ENCODE results near the gene PLSCR5. TPM values are rescaled to one million over a fixed set of nuclear protein-coding genes. Genes with fewer than 3 reads are reported as not detected.

The PLSCR5 gene
- total and polyA plus RNA-seq, 8 donors: not detected

DNA sequence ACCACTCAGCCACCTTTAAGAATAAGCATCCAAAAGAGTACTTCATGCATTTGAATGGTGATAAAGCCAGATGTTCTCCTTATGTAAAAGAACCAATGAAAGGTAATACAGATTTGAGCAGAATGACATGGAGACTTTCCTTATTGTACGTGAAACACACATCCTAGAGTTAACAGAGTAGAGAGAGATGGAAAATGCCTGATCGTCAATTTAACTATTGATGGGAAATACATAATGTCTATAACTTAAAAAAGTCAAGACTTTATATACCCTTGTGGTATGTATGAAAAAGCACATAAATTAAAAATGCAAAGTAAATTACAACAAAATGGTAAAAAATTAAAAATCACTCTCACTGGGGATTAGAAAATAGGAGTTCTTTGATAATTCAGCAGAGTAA is 31.7 kb upstream of the PLSCR5 start:
- WGBS, 5 donors: 79 to 91% (median 83%) methylated on average over 2 of the region's 2 CpGs
- Histone ChIP-seq H3K27me3 (no peaks in the 10 kb centered on the region), H3K36me3 (no peaks in the 10 kb centered on the region), H3K27ac (no peak overlapping the region), H3K9me3 (no peaks in the 10 kb centered on the region), H3K4me1 (peaks cover 0 to 5% (median 0%) of the 10 kb centered on the region in 4 donors), H3K4me3 (no peak overlapping the region)
- no peak for DNase-seq
- intact Hi-C loops (cut with DNase I; ENCODE audit: low total_unique reads): no loop called here
- TF ChIP-seq, protein P1, sequence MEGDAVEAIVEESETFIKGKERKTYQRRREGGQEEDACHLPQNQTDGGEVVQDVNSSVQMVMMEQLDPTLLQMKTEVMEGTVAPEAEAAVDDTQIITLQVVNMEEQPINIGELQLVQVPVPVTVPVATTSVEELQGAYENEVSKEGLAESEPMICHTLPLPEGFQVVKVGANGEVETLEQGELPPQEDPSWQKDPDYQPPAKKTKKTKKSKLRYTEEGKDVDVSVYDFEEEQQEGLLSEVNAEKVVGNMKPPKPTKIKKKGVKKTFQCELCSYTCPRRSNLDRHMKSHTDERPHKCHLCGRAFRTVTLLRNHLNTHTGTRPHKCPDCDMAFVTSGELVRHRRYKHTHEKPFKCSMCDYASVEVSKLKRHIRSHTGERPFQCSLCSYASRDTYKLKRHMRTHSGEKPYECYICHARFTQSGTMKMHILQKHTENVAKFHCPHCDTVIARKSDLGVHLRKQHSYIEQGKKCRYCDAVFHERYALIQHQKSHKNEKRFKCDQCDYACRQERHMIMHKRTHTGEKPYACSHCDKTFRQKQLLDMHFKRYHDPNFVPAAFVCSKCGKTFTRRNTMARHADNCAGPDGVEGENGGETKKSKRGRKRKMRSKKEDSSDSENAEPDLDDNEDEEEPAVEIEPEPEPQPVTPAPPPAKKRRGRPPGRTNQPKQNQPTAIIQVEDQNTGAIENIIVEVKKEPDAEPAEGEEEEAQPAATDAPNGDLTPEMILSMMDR (IDR thresholded peaks at IDR 0.05): no peak
- no peak for TF ChIP-seq POLR2A (IDR thresholded peaks at IDR 0.05)
- TF ChIP-seq EP300 (IDR thresholded peaks at IDR 0.05): no peak
- no peak for TF ChIP-seq POLR2AphosphoS5 (IDR thresholded peaks at IDR 0.05)

DNA sequence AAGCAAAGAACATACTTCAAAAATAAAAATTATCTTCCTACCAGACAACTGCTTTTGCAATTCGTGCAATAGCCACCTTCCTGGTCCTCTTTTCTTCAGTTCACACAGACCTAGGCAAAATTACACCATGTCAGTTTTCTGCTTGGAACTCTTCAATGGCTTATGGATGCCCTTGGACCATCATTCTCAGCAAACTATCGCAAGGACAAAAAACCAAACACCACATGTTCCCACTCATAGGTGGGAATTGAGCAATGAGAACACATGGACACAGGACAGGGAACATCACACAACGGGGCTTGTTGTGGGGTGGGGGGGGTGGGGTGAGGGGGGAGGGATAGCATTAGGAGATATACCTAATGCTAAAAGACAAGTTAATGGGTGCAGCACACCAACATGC is 29.2 kb upstream of the PLSCR5 start:
- 59 to 80% (median 60%) methylated on average over 3 of the region's 3 CpGs for WGBS, 5 donors
- no peaks in the 10 kb centered on the region for H3K27me3 ChIP-seq
- no peak overlapping the region for H3K4me3 ChIP-seq
- H3K36me3 ChIP-seq: no peaks in the 10 kb centered on the region
- no peak for TF ChIP-seq EP300 (IDR thresholded peaks at IDR 0.05)
- TF ChIP-seq, protein P1 (IDR thresholded peaks at IDR 0.05): no peak
- TF ChIP-seq POLR2AphosphoS5 (IDR thresholded peaks at IDR 0.05): no peak
- no peak for TF ChIP-seq POLR2A (IDR thresholded peaks at IDR 0.05)
- intact Hi-C loops (cut with DNase I; ENCODE audit: low total_unique reads): no loop called here
- H3K4me1 ChIP-seq: peaks cover 0 to 5% (median 0%) of the 10 kb centered on the region in 4 donors
- no peak overlapping the region for H3K27ac ChIP-seq
- no peaks in the 10 kb centered on the region for H3K9me3 ChIP-seq
- no peak for DNase-seq

DNA sequence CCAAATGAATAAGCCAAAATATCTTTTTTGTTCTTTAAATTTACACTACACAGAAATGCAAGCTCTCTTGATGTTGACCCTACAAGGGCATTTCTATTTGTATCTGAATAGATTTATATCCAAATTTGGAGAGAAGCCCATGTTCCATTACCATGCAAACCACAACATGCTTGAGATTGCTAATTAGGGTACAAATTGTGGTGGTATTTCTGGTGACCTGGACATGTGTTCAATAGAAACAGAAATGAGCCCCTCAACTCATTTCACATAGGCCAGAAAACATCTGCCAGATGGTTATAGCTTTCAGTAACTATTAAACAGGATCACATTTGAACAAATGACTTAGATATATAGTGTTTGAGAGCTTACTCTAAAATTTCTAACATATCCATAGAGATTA is 23.5 kb upstream of the PLSCR5 start:
- no peak overlapping the region for H3K4me3 ChIP-seq
- no peaks in the 10 kb centered on the region for H3K9me3 ChIP-seq
- peaks cover 0 to 10% (median 5%) of the 10 kb centered on the region in 4 donors for H3K4me1 ChIP-seq
- TF ChIP-seq POLR2AphosphoS5 (IDR thresholded peaks at IDR 0.05): no peak
- no peak for DNase-seq
- intact Hi-C loops (cut with DNase I; ENCODE audit: low total_unique reads): no loop called here
- no peaks in the 10 kb centered on the region for H3K27me3 ChIP-seq
- no peaks in the 10 kb centered on the region for H3K36me3 ChIP-seq
- H3K27ac ChIP-seq: no peak overlapping the region

DNA sequence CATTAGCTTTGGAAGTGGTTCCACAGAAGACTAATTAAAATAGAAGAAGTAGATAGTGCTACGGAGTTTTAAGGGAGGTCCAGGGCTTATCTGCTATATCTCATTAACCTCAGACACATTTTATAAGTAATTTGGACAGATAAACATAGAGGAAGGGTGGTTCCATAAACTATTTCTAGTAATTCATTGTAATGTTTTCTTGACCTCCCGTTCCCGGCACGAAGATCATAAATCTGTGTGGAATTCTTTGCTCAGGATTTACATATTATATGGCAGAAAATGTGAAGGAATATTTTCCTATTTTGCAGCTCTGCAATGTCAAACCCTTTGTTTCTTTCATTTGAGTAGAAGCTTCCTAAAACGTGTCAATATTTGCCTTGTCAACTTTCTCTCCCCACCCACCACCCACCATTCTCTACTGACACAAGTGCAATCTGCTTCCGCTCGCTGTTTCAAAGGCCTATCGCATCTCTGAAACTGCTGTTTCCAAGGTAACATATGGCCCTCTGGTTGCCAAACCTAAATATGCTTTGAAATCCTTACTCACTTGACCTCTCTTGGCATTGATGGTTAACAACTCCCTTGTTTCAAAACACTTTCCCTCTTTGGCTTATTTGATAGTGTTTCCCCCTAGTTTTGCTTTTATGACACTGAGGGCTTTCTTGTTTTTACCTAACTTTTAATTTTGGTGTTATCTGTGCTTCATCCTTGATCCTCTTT is 21.4 kb upstream of the PLSCR5 start:
- TF ChIP-seq POLR2AphosphoS5 (IDR thresholded peaks at IDR 0.05) (no peak), POLR2A (IDR thresholded peaks at IDR 0.05) (no peak), EP300 (IDR thresholded peaks at IDR 0.05) (no peak)
- TF ChIP-seq, protein P1 (IDR thresholded peaks at IDR 0.05): no peak
- intact Hi-C loops (cut with DNase I; ENCODE audit: low total_unique reads): no loop called here
- Histone ChIP-seq H3K4me3 (no peak overlapping the region), H3K4me1 (peaks cover 0 to 10% (median 5%) of the 10 kb centered on the region in 4 donors), H3K9me3 (no peaks in the 10 kb centered on the region), H3K36me3 (no peaks in the 10 kb centered on the region), H3K27ac (no peak overlapping the region), H3K27me3 (no peaks in the 10 kb centered on the region)
- peak in 1 of 2 donors; percentile 25 for DNase-seq
- WGBS, 5 donors: 57 to 72% (median 61%) methylated on average over 8 of the region's 8 CpGs

DNA sequence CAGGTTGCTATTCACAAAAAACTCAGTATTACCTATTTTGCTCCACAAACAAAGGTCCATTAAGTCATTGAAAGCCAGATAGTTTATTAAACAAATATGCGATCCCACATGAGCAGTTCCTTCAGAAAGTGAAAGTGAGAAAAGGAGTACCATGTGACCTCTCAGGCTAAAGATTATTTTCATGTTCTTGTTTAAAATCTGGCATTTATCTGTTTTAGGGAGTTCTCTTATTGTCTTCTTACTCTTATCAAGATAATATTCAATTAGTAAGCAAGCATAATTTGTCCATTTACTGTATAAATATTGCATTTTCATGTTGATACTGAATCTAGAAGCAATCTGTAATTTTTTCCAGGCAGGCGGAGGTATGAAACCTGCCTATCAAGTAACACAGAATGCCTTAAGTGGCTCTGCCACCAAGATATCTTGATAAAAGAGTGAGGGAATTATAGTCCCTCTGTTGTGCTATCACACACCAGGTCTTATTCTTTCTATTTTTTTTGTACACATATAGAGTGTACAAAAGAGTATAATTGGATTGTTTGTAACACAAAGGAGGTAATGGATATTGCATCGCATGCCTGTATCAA is 20.1 kb upstream of the PLSCR5 start:
- 37 to 51% (median 44%) methylated on average over 3 of the region's 3 CpGs for WGBS, 5 donors

More for the DNA sequence above, 20.1 kb upstream of the PLSCR5 start:
- Histone ChIP-seq H3K4me3 (peak overlapping the region in 3 of 4 donors; percentile 18 to 30 (median 22)), H3K36me3 (no peaks in the 10 kb centered on the region), H3K27ac (peak overlapping the region in 2 of 5 donors; percentile 6 to 21), H3K4me1 (peaks cover 0 to 10% (median 5%) of the 10 kb centered on the region in 4 donors), H3K27me3 (no peaks in the 10 kb centered on the region), H3K9me3 (no peaks in the 10 kb centered on the region)
- intact Hi-C loops (cut with DNase I; ENCODE audit: low total_unique reads): no loop called here
- DNase-seq: peak in 1 of 2 donors; percentile 50
- TF ChIP-seq POLR2AphosphoS5 (IDR thresholded peaks at IDR 0.05): no peak
- no peak for TF ChIP-seq POLR2A (IDR thresholded peaks at IDR 0.05)
- TF ChIP-seq, protein P1 (IDR thresholded peaks at IDR 0.05): no peak
- TF ChIP-seq EP300 (IDR thresholded peaks at IDR 0.05): no peak

Data from stomach (tissue), 9 donors.